HG03354 (cell line): ENCODE data around the gene BCL11A.

Source experiments
- ATAC-seq: cut with Tn5 transposase; IDR thresholded peaks from one replicate; pipeline ENCODE4 v1.9.1; 2021; ENCODE audit warnings: mild to moderate bottlenecking; ENCODE audit not compliant: unreplicated experiment, poor library complexity, severe bottlenecking

Gene BCL11A

DNA sequence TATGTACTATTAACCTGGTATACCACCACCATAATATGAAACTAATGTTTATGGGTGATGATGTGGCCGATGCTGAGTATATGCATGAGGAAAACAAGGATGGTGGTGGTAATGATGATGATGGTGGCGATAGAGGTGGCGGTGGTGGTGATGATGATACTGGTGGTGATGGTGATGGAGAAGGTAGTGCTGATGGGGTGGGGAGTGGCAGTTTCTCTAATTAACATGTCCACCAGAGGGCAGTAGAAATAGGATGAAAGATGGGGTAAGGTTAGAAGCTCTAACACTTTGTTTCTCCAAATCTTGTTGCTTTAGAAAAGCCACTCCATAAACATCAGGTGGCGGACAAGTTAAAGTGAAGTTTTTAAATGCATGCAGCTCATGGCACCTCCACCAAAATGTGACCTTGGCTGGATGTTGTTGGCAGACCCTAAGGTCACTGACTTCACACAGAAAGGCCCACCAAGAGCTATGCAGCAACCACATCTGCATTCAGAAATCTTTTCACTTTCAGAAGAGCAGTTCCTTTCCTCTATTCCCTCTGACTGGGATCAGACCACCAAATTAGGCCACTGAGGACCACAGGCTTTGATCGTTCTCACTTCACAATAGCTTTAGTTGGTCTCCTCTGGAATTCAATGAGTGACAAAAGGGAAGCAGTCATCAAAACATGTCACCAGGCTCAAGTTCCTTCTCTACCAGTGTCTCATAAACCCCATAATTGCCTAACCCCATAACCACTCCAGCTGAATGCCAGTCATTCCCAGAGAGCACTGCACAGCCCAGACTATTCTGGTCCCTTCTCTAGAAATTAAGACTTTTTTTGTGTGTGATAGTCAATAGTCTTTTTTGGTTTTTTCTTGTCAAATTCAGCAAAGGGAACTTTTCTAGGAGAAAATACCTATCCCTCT lies 7.5 kb upstream of the BCL11A start:
- ATAC-seq = peak; percentile 70

DNA sequence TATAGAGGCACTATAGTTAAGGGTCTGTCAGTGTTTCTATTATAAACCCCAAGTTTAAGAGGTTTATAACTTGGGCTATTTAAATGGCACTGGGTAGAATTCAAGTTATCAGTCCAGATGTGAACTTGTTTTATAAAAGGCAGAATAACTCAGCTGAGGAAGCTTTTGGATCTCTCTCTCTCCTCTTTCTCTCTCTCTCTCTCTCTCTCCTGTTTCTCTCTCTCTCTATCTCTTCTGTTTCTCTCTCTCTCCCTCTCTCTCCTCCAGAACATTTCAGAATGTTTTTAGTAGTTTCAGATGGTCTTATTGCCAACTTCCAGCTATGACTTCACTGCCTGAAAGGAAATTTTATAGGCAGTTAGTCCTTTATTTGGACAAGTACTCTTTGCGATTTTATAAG lies 6.4 kb upstream of the BCL11A start:
- ATAC-seq = no peak

DNA sequence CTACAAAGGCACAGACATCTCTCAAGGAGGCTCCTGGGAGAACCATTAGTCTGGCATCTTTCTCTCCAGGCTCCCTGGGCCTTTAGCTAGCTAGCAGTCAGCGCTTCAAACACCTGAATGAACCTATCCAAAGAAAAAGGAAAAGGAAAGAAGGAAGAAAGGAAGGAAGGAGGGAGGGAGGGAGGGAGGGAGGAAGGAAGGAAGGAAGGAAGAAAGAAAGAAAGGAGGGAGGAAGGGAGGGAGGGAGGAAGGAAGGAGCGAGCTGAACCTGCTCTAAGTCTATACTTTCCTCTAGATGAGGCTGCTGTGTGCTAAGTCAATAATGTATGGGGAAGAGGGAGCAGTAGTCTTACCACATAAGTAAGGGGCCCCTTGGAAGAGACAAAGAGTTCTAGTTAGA lies 5.1 kb upstream of the BCL11A start:
- ATAC-seq = no peak

DNA sequence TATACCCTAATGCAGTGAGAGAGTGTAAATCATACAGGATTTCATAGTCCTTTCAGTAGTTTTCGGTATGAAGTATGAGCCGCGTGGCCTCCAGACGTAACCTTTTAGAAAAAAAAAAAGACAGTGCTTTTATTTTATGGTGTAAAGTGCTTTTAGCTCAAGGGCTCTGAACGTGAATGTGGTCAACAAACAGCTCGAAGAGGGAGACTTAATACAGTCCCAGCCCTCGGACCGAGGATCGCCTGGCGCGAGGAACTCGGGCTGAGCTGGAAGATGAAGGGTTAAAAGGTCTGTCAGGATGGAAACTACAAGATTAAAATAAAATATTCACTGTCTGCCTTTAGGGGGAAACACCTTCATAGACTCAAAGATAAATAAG lies 4.0 kb upstream of the BCL11A start:
- no peak for ATAC-seq

DNA sequence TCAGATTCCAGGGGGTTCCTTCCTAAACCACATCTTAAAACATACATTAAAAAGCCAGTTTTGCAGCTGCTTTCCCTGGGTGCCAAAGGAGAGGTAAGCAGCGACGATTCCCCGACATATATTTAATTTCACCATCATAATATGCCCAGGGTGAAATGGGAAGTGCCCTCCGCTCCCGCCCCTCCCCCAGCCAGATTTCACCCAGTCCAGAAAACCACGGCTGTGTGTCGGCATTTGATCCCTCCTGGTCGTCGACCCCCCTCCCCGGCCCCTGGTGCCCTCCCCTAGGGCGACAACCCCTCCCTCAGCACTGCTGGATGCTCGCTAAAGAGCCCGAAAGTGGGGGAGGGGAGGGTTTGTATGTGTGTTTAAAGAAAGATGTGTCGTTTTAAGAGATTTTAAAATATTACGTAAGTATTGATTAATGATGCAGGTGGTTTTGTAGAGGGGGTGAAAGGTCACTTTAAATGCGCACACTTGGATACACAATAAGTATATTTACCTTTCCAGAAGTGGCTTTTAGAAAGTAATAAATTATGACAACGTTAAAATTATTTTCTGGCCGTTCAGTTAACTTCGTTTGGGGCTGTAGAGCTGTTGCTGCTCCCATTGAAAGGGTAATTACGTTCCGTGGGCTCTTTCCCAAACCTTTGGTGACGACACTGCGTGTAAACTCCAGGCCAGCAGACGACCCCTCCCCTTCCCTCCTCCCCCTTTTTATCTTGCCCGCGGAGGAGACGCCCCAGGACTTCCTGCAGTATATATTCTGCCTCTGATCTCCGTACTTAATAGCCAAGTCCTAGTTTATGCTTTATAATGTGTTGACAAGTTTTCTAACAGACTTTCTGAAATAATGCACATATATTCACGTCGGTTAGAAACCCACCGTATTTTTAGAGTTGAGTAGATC lies 3.4 kb upstream of the BCL11A start:
- no peak for ATAC-seq

DNA sequence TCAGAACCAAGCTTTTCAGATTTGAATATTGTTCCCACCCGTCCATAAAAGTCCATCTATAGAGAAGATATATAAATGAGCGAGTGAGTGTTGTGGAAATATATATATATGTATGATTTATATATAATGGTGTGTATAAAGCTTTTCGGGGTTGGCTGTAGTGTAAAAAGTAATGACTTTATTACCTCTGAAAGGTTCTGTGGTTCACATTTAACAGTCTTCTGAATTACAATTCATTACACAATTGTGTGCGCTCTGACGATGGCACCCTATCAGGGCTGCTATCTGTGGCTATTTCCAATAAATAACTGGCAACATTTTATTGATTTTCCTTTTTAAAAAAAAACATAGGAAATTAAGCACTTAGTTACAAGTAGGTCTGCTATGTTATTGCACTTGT lies 2.7 kb upstream of the BCL11A start:
- no peak for ATAC-seq

DNA sequence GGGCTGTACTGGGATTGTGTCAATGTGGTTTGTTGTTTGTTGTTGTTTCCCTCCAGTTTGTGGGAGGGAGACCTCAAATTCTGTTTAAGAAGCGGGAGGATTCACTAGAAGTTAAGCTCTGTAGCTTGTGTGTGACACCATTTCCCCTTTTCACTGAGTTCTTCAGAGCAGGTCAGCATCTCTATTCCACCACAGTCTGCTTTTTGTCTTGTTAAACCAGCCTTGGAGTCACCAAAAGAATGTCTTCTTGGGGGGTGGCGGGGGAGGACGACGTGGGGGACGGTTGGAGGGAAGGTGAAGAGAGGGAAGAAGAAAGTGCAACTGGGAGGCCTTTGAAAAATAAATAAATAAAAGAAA lies 2.3 kb upstream of the BCL11A start:
- peak; percentile 3 for ATAC-seq

DNA sequence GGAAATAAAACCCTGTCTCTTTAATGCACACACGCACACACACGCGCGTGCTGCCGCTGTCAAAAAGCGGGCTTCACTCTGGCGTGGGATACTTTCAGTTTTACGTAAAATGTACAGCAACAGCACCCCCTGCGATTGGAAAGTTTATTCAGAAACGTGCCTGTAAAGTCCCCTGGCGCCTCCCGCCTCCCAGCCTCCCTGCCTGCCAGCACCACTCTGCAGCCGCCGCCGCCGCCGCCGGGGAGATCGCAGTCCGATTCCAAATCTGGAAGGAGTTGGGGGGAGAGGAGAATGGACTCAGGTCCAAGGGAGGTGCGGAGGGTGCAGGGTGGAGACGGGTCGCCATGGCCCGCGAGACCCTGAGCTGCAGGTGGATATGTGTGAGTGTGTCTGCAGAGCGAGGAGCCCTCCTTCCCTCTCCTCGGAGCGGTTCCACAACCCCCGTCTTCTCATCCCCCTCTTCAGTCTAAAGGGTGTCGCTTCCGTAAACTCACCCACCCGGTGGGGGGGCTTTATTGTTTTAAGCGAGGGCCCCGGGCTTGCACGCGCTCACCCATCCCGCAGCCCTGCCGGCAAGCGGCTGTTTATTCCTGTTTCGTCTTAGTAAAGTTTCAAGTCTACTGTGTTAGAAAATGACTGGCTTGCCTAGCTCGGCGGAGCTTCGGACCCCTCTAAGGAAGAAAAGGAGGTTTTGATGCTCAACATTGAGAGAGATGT lies 1.8 kb upstream of the BCL11A start:
- ATAC-seq = peak; percentile 46

DNA sequence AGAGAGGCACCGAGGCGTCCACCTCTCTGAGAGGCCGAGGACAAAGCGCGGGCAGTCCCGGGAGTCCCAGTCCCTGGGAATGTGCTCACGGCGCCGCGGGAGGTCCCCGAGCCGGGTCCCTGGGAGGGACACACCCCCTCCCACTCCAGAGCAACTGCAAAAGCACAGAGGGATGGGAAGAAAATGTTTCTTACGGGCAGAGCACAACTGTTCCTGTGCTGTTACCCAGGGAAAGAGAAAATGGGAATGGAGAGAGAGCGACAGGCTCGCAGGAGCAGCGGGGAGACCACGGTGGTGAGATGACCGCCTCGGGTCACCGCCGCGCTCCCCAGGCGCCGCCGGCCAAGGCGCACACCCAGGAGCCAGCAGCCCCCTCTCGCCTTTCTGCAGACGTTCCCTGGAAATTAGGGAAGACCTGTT lies 1.2 kb upstream of the BCL11A start:
- peak; percentile 3 for ATAC-seq

DNA sequence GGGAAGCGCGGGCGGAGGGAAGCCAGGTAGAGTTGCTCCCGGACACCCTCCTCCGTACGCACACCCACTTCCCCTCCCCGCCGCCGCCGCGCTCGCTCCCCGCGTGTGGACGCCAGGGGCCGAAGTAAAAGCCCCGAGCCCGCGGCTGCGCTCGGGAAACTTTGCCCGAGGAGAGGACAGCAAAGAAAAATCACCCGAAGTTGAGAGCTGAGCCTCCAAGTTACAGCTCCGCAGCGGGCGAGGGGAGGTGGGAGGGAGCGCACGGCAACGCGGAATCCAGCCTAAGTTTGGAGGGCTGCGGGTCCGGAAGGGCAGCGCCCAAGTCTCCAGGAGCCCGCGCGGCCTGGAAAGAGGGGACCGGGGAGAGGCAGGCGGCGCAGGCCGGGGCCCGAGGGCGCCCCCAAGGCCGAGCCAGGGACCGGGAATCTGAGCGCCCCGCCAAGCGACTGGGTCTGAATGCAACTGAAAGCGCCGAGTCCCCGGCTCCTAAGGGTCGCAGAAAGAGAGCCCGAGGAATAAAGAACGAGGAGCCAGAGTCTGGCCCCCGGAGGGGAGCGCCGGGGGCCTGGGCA lies 706 bp upstream of the BCL11A start:
- peak; percentile 11 for ATAC-seq

DNA sequence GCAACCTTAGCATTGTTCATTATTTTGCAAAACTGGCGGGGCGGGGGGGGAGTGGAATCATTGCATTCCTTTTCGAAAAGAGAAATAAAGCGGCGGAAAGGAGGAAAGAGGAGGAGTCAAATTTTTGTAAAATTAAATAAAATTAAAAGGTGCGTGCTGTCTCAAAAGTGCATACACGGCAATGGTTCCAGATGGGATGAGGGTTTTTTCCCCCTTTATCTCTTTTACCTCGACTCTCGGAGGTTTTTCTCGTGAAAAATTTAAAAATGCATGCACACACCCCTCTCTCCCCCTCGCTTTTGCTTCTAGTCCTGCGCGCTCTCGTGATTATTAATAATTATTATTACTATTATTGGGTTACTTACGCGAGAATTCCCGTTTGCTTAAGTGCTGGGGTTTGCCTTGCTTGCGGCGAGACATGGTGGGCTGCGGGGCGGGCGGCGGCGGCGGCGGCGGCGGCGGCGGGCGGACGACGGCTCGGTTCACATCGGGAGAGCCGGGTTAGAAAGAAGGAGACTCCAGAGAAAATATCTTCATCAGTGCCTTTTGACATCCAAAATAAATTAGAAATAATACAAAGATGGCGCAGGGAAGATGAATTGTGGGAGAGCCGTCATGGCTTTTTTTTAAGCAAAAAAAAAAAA lies 481 bp downstream of the BCL11A start:
- no peak for ATAC-seq

DNA sequence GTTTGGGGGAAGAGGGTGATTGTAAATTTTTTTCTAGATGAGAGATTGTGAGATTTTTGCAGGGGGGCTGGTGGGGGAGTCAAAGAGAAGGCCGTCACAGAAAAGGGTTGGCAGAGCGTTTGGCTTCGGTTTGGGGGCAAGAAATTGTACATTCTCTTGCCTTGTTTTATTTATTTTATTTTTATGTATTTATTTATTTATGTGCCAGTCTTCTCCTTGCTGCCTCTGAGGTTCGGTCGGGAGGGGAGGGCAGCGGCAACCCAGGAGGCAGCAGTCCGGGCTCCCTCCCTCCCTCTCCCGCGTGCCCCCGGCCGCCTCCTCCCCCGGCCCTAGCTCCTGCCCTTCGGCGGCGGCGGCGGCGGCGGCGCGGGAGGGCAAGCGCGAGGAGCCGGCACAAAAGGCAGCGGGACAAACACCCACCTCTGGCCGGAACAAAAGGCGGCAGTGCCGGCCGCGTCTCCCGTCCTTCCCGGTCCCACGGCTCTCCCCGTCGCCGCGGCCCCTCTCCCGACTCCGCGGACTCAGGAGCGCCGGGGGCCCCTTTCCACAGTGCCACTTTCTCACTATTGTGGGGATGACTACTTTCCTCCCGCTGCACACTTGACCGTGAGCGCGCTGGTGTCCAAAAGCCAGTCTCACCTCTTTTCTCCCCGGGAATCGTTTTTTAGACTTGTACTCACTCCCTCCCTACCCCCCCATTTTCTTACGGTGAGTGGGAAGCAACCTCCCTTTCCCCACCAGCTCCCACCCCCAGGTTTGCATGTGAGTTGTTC lies 1.2 kb downstream of the BCL11A start:
- no peak for ATAC-seq

DNA sequence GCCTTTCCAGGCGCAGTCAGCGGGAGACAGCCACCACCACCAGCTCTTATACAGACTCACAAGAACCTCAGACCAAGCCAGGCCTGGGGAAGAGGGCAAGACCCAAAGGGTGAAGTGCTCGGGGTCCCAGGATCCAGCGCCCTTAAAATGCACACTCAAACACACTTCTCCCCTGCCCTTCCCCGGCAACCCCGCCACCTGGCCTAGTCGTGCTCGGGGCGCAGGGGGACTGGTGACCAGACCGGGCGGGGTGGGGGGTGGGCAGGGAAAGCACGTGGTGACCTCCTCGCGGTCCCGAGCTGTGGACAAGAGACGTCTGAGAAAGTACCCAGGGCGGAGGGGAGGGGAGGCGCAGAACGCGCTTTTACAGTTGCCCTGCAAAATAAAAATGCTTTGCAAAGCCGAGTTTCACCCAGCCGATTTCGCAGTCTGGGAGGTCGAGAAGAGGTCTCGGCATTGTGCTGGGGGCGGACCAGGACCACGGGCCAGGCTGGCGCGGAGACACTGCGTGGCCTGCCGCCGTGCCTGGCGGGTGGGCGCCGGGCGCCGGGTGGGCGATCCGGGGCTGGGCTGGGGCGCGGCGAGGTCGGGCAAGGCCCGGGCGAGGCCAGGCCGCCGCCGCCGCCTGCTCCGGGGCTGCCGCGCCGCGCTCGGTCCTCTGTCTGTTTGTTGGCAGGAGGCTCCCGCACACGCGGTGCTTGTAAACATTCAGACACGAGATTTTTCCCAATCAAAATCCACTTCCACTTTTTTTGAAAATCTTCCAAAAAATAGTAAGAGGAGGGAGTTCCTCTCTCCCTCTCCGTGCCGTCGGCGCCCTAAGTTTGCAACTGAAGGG lies 2.0 kb downstream of the BCL11A start:
- ATAC-seq = no peak

DNA sequence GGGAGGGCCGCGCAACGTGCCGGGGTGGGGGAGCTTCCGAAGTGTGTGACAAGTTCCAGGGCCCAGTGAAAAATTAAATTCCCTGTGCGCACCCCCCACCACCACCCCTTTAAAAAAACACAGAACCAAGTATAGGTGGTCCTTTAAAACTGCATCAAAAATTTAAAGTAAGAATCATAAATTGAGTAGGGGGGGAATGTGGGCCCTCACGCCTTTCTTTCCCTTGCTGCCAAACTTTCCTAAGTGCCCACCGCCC lies 2.5 kb downstream of the BCL11A start:
- ATAC-seq = no peak

DNA sequence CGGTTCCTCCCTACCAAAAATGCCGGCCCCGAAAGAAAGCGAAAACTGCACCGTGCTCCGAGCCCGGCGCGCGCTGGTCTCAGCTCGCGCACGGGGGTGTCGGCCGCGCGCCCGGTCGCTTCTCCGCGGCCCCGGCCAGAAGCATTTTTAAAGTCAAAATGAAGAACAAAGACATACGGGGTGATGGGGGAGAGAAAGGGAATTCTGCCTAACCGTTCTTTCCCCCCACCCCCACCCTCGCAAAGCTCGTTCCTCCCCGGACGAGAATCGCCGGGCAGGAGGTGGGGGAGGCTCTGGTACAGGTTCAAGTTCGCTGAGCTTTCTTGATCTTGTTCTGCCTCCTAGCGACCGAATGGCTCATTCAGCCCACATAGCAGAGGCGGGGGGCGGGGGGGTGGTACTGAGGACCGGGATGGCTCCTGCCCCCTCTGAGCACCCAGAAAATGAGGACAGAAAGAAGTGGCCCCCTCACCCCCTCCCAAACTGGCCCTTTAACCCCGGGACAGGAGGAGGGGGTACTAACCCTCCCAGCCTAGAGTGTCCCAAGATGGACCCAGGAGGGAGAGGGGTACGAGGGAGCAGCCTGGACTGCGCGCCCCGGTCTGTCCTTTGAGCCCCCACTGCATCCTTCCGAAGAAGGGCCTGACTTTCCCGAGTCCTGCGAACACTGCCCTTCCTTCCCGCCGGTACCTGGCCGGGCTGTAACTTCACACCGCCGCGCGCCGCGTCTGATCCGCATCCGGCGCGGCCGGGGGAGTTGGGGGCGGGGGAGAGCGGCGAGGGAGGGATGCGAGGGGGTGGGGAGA lies 3.1 kb downstream of the BCL11A start:
- peak; percentile 52 for ATAC-seq

DNA sequence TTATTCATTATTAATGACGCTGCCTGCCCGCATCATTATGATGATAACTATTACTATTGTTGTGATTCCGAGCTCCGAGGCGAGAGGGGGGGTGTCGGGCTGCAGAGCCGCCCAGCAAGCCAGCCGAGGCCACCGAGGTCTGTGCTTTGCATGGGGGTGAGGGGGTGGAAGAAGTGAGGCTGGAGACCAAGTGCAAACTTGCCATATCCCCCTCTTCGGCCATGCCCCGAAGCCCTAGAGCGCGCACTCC lies 3.6 kb downstream of the BCL11A start:
- no peak for ATAC-seq

DNA sequence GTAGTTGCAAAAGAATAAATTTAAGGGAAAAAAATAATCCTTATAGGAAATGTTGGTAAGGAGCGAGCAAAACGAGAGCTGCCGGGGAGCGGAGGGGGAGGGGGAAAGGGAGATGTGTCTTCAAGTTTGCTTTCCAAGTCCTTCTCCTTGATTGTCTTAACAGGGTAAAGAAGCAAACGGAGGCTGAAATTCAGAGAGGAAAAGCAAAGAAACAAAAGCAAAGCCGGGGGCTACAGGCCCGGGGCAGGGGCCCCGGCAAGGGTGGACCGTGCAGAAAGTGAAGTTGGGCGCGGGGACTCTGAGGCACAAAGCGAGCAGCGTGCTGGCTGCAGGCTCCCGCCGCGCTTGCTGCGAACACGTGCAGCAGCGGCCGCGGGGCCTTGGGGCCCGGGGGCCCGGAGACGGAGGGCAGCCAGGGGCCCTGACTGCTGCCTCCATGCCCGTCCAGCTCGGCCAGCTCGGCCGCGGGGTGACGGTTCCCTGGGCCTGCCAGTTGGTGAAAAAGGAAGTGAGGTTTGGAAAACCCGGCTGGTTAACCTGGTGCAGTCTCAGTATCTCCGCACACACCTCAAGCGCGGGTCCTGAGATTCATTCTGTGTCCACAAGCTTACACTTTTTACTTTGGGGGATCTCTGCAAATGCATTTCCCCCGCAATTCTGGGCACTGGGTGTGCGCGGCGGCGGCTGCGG lies 4.1 kb downstream of the BCL11A start:
- peak; percentile 14 for ATAC-seq
